BLaER1 (cell line): ENCODE measurements around the gene SNN.
A peak's percentile ranks its signal among the peaks of the same experiment; 100 is the strongest.

ENCODE experiments used
- H3K27ac ChIP-seq: shearing (Covaris generic); formaldehyde crosslinking; 2 replicates; pipeline ENCODE4 v1.8.1; 2022
- H3K27me3 ChIP-seq: shearing (Covaris generic); formaldehyde crosslinking; 2 replicates; pipeline ENCODE4 v1.8.1; 2022
- H3K36me3 ChIP-seq: shearing (Covaris generic); formaldehyde crosslinking; 2 replicates; pipeline ENCODE4 v1.8.1; 2022
- H3K4me1 ChIP-seq: shearing (Covaris generic); formaldehyde crosslinking; 2 replicates; pipeline ENCODE4 v1.8.1; 2022
- H3K4me2 ChIP-seq: shearing (Covaris generic); formaldehyde crosslinking; 2 replicates; pipeline ENCODE4 v1.8.1; 2022
- H3K4me3 ChIP-seq: shearing (Covaris generic); formaldehyde crosslinking; 2 replicates; pipeline ENCODE4 v1.8.1; 2022
- H3K9ac ChIP-seq: shearing (Covaris generic); formaldehyde crosslinking; 2 replicates; pipeline ENCODE4 v1.8.1; 2022
- H3K9me3 ChIP-seq: shearing (Covaris generic); formaldehyde crosslinking; 2 replicates; pipeline ENCODE4 v1.8.1; 2022
- H4K20me1 ChIP-seq: shearing (Covaris generic); formaldehyde crosslinking; 2 replicates; pipeline ENCODE4 v1.8.1; 2022
- Cebpa-rat ChIP-seq: shearing (Covaris generic); IDR thresholded peaks from 2 replicates; pipeline ENCODE4 v1.8.1; 2022

The SNN gene

DNA sequence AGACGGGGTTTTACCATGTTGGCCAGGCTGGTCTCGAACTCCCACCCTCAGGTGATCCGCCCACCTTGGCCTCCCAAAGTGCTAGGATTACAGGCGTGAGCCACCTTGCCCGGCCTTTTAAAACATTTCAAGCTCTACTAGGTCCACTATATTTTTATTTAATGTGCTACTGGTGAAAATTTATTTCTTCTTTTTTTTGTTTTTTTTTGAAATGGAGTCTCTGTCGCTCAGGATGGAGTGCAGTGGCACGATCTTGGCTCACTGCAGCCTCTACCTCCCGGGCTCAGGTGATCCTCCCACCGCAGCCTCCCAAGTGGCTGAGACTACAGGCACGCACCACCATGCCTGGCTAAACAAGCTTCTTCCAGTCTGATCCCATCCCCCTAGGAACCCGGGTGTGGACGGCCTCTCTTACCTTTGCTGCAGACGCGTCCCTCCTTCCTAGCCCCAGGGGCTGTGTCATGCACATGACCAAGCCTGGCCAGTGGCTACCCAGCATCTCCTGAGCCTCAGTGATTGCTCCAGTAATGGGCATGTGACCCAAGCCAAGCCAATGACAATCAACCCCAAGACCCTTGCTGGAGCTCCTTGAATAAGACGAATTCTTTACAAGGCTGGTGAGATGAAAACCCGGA, 41.5 kb upstream of the SNN start:
- Histone ChIP-seq H4K20me1 (no peaks in the 10 kb centered on the region), H3K36me3 (no peaks in the 10 kb centered on the region), H3K9me3 (no peaks in the 10 kb centered on the region), H3K4me1 (peaks cover 99% of the 10 kb centered on the region), H3K27ac (peak overlapping the region; percentile 67), H3K4me2 (peak overlapping the region; percentile 89), H3K27me3 (no peaks in the 10 kb centered on the region), H3K4me3 (no peak overlapping the region), H3K9ac (no peak overlapping the region)
- no peak for TF ChIP-seq Cebpa-rat

DNA sequence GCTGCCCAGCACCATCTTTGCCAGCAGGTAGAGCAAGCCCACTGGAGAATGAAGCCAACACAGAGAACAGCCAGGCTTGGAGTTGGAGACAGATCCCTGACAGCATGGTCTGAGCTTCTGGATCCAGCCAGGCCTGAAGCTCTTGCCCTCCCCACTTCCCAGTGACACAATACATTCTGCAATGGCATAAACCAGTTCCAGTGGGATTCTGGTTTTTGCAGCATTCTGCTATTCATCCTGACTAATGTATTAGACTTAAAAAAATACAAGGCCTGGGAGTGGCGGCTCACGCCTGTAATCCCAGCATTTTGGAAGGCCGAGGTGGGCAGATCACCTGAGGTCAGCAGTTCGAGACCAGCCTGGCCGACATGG, 41.0 kb upstream of the SNN start:
- Histone ChIP-seq H3K36me3 (no peaks in the 10 kb centered on the region), H3K9me3 (no peaks in the 10 kb centered on the region), H3K4me1 (peaks cover 99% of the 10 kb centered on the region), H3K27ac (peak overlapping the region; percentile 67), H3K9ac (no peak overlapping the region), H3K27me3 (no peaks in the 10 kb centered on the region), H3K4me3 (no peak overlapping the region), H3K4me2 (peak overlapping the region; percentile 89), H4K20me1 (no peaks in the 10 kb centered on the region)
- TF ChIP-seq Cebpa-rat = no peak

GRCh38 chr16:11627822-11628457, 40.3 kb upstream of the SNN start:
- peak overlapping the region; percentile 89 for H3K4me2 ChIP-seq
- H3K9me3 ChIP-seq = no peaks in the 10 kb centered on the region

DNA sequence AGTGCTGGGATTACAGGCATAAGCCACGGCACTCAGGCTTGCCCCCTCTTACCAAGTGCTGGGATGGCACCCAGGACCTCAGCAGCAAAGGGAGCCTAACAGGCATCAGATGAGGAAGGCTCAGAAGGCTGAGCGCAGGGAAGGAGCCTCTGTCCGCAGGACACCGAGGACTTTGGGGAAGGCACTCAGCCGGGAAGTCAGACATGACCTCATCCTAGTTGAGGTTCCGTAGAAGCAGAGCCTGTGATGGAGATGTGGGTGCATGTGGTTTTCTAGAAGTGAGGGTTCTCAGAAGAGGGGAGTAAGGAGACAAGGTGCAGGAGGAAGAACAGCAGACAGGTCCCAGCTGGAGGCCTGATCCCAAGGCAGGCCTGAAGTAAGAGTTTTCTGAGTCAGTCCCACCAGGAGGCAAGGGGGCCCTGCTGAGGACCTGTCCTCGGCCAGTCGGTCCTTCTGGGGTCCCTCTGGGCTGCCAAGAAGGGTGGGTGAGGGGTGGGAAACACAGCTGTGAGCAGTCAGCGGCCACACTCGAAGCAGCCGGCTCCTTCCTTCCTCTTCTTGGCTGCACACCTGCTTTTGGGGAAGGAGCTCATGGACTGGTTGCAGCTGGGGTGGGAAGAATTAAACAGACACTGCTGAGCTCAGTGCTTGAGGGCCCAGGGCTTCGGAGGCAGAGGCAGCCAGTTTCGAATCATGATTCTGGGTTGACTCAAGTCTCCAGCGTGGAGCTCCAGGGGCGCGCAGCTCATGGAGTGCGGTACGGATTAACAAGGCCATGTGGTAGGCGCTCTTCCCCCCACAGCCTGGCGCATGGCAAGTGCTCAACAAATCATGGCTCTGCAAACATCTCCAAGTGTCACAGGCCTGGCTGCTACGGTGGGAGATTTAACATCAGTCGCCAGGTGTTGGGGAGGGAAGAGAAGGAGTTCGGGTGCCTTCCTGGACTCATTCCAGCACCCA, 38.9 kb upstream of the SNN start:
- Histone ChIP-seq H3K4me2 (peak overlapping the region; percentile 89), H3K27ac (peak overlapping the region; percentile 98), H4K20me1 (no peaks in the 10 kb centered on the region)

More at GRCh38 chr16:11627822-11628457, 40.3 kb upstream of the SNN start:
- Histone ChIP-seq H3K27ac (peak overlapping the region; percentile 98), H3K4me3 (no peak overlapping the region), H3K9ac (peak overlapping the region; percentile 84; the same call in 1 of the 2 replicates), H3K27me3 (no peaks in the 10 kb centered on the region), H3K36me3 (no peaks in the 10 kb centered on the region), H4K20me1 (no peaks in the 10 kb centered on the region), H3K4me1 (peaks cover 99% of the 10 kb centered on the region)
- peak; percentile 75 for TF ChIP-seq Cebpa-rat

DNA sequence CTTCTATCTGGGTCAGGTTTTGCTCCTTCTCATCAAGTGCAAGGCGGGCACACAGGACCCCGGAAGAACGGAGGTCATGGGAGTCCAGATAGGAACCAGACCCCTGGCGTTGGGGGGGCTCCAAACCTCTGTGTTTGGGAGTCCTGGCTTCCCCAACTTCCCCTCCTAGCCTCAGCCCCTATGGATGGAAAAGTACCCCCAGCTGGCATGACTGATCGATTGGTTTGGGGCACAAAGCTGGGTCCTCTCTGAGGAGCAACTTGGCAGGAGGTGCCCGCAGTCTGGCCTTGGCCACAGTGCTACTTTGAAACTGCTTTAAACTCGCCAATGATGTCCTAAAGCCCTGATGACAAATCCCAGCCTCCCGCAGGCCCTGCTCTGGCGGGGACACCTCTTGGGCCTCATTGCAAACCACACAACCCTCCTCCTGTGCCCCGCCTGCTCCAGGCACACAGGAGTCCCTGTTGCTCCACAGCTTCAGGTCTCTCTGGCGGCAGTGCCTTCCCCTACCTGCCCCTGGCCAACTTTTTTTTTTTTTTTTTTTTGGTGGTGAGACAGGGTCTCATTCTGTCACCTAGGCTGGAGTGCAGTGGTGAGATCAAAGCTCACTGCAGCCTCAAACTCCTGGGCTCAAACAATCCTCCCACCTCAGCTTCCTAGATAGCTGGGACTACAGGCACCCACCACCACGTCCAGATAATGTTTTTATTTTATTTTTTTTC, 38.0 kb upstream of the SNN start:
- Histone ChIP-seq H3K4me3 (peak overlapping the region; percentile 41), H3K36me3 (no peaks in the 10 kb centered on the region), H3K9me3 (no peaks in the 10 kb centered on the region), H3K4me2 (peak overlapping the region; percentile 89), H3K27ac (peak overlapping the region; percentile 98), H3K9ac (peak overlapping the region; percentile 84), H3K4me1 (peaks cover 91% of the 10 kb centered on the region), H3K27me3 (no peaks in the 10 kb centered on the region), H4K20me1 (no peaks in the 10 kb centered on the region)
- TF ChIP-seq Cebpa-rat = no peak

More for the DNA sequence above, 38.9 kb upstream of the SNN start:
- H3K36me3 ChIP-seq = no peaks in the 10 kb centered on the region
- no peaks in the 10 kb centered on the region for H3K9me3 ChIP-seq
- peak overlapping the region; percentile 41 for H3K4me3 ChIP-seq
- H3K27me3 ChIP-seq = no peaks in the 10 kb centered on the region
- peak overlapping the region; percentile 84 for H3K9ac ChIP-seq
- peaks cover 97% of the 10 kb centered on the region for H3K4me1 ChIP-seq
- no peak for TF ChIP-seq Cebpa-rat

GRCh38 chr16:11630768-11631056, 37.5 kb upstream of the SNN start:
- Histone ChIP-seq H4K20me1 (no peaks in the 10 kb centered on the region), H3K4me2 (peak overlapping the region; percentile 89), H3K27me3 (no peaks in the 10 kb centered on the region), H3K4me1 (peaks cover 86% of the 10 kb centered on the region), H3K27ac (peak overlapping the region; percentile 98), H3K36me3 (no peaks in the 10 kb centered on the region), H3K4me3 (no peak overlapping the region), H3K9ac (peak overlapping the region; percentile 84), H3K9me3 (no peaks in the 10 kb centered on the region)
- no peak for TF ChIP-seq Cebpa-rat

DNA sequence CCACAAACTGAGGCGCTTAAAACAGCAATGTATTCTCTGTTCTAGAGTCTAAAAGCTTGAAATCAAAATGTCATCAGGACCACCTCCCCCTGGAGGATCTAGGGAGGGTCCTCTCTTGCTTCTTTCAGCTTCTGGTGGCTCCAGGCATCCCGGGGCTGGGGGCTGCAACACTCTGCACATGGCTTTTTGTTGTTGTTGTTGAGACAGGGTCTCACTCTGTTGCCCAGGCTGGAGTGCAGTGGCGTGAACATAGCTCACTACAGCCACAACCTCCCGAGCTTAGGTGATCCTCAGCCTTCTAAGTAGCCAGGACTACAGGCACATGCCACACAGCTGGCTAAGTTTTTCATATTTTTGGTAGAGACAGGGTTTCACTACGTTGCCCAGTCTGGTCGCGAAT, 37.0 kb upstream of the SNN start:
- Histone ChIP-seq H3K27ac (peak overlapping the region; percentile 98), H3K4me3 (no peak overlapping the region), H4K20me1 (no peaks in the 10 kb centered on the region), H3K4me2 (peak overlapping the region; percentile 89), H3K9ac (peak overlapping the region; percentile 84; the same call in 1 of the 2 replicates), H3K36me3 (no peaks in the 10 kb centered on the region), H3K4me1 (peaks cover 81% of the 10 kb centered on the region), H3K27me3 (no peaks in the 10 kb centered on the region), H3K9me3 (no peaks in the 10 kb centered on the region)
- no peak for TF ChIP-seq Cebpa-rat

DNA sequence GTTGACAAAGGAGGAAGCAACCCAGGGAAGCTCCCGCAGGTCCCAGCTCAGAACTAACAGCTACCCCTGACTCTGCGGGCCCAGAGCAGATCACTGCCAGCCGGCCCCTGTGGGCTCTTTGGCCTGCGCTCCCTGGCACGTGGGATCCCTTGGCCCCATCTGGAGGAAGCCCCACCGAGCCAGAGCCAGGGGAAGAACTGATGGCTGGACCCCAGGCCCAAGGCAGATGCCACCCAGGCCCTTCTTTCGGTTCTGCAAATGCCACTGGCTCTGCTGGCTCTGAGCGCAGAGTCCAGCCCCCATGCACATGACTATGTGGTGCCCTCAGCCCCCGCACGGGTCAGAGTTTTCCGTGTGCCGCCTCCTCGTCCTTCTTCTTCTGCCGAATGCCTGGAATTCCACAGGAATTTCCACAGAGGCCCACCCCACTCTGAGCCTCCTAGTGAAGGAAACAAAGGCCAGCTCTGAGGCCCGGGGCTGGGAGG, 35.8 kb upstream of the SNN start:
- H3K4me1 ChIP-seq = peaks cover 68% of the 10 kb centered on the region
- H3K4me2 ChIP-seq = peak overlapping the region; percentile 89
- no peaks in the 10 kb centered on the region for H3K27me3 ChIP-seq
- no peak for TF ChIP-seq Cebpa-rat
- H3K27ac ChIP-seq = peak overlapping the region; percentile 72
- no peak overlapping the region for H3K4me3 ChIP-seq
- no peaks in the 10 kb centered on the region for H4K20me1 ChIP-seq
- H3K9me3 ChIP-seq = no peaks in the 10 kb centered on the region
- peak overlapping the region; percentile 32; the same call in 1 of the 2 replicates for H3K9ac ChIP-seq
- H3K36me3 ChIP-seq = no peaks in the 10 kb centered on the region

DNA sequence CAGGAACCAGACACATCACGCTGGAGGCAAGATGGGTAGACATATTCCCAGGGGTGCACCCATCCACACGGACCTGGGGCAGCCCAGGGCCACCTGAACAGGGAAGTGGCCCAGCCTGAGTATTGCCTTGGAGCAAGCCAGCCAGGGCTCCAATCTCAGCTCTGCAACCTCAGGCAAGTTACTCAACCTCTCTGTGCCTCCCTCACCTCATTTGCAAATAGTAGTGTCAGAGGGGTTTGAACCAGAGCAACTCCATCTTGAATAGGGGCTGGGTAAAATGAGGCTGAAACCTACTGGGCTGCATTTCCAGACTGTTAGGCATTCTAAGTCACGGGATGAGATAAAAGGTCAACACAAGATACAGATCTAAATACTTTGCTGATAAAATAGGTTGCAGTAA, 35.1 kb upstream of the SNN start:
- Histone ChIP-seq H3K4me3 (no peak overlapping the region), H3K4me2 (peak overlapping the region; percentile 89), H3K4me1 (peaks cover 62% of the 10 kb centered on the region), H3K27me3 (no peaks in the 10 kb centered on the region), H3K27ac (peak overlapping the region; percentile 72; the same call in 1 of the 2 replicates), H3K36me3 (no peaks in the 10 kb centered on the region), H3K9ac (no peak overlapping the region), H4K20me1 (no peaks in the 10 kb centered on the region), H3K9me3 (no peaks in the 10 kb centered on the region)
- no peak for TF ChIP-seq Cebpa-rat
